ENCODE results near the gene TPCN2.

TPCN2 gene

GRCh38 chr11:69110451-69110850 lies 61.7 kb downstream of the TPCN2 start:
- ChIA-PET POLR2A (no interaction called here), CTCF (no interaction called here)
- no peak for DNase-seq
- Histone ChIP-seq H3K4me1 (ENCODE audit: control extremely low read depth in 1 of 4, control insufficient read depth in 4 of 4, insufficient read depth in 4 of 4, low read length in 3 of 4) (peaks cover 0 to 4% (median 0%) of the 10 kb centered on the region in 4 experiments), H3K36me3 (ENCODE audit: control insufficient read depth in 4 of 4, insufficient read depth in 4 of 4, low read length in 3 of 4) (no peaks in the 10 kb centered on the region), H3K27ac (ENCODE audit: insufficient read depth in 1 of 2, low read depth in 1 of 2, low read length in 2 of 2, poor library complexity in 1 of 2, severe bottlenecking in 2 of 2) (no peak overlapping the region), H3K4me3 (ENCODE audit: control insufficient read depth in 1 of 7, extremely low read depth in 1 of 7, insufficient read depth in 4 of 7, low read depth in 2 of 7, low read length in 6 of 7) (no peak overlapping the region), H3K9me3 (ENCODE audit: control extremely low read depth in 1 of 5, control insufficient read depth in 4 of 5, insufficient read depth in 2 of 5, low read depth in 1 of 5, low read length in 4 of 5) (peaks cover 0 to 5% (median 0%) of the 10 kb centered on the region in 5 experiments), H3K27me3 (replicated peaks in 2 of 5; ENCODE audit: control insufficient read depth in 4 of 5, insufficient read depth in 5 of 5, low read length in 4 of 5) (peaks cover 0 to 2% (median 0%) of the 10 kb centered on the region in 5 experiments)
- 97% methylated on average over 6 of the region's 6 CpGs for WGBS (ENCODE audit: insufficient coverage)

- 99% methylated on average over 18 of the region's 20 CpGs for WGBS (ENCODE audit: insufficient coverage)
- Histone ChIP-seq H3K4me1 (ENCODE audit: control extremely low read depth in 1 of 4, control insufficient read depth in 4 of 4, insufficient read depth in 4 of 4, low read length in 3 of 4) (peaks cover 0 to 1% (median 0%) of the 10 kb centered on the region in 4 experiments), H3K27me3 (replicated peaks in 2 of 5; ENCODE audit: control insufficient read depth in 4 of 5, insufficient read depth in 5 of 5, low read length in 4 of 5) (peaks cover 0 to 2% (median 0%) of the 10 kb centered on the region in 5 experiments), H3K27ac (ENCODE audit: insufficient read depth in 1 of 2, low read depth in 1 of 2, low read length in 2 of 2, poor library complexity in 1 of 2, severe bottlenecking in 2 of 2) (no peak overlapping the region), H3K36me3 (ENCODE audit: control insufficient read depth in 4 of 4, insufficient read depth in 4 of 4, low read length in 3 of 4) (no peaks in the 10 kb centered on the region), H3K4me3 (ENCODE audit: control insufficient read depth in 1 of 7, extremely low read depth in 1 of 7, insufficient read depth in 4 of 7, low read depth in 2 of 7, low read length in 6 of 7) (no peak overlapping the region), H3K9me3 (ENCODE audit: control extremely low read depth in 1 of 5, control insufficient read depth in 4 of 5, insufficient read depth in 2 of 5, low read depth in 1 of 5, low read length in 4 of 5) (peaks cover 0 to 5% (median 0%) of the 10 kb centered on the region in 5 experiments)
- DNase-seq = no peak
- ChIA-PET POLR2A (no interaction called here), CTCF (interaction anchor here (3.5 kb wide), 1 partner anchor 10 kb away, joined by 14 read pairs; no protein-coding TSS in a partner anchor)
These were observed 63.2 kb downstream of the TPCN2 start for GRCh38 chr11:69111624-69112542.

DNA sequence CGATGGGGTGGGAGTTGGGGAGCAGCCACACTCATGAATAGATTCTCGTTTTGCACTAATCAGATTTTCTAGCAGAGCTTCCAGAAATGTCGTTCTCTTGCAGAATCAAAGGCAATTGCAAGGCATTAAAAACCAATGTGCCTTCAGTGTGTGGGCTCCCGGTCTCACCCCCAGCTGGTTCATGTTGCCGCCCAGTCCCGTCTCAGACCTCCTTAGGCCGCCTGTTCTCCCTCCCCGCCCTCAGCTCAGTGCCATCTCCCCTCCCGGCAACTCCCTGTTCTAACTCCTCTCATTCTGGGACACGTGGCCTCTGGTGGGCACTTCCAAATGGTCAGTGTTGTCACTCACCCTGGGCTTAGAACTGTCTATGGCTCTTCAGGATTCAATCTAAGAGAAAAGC lies 64.5 kb downstream of the TPCN2 start:
- no peak for DNase-seq
- Histone ChIP-seq H3K9me3 (ENCODE audit: control extremely low read depth in 1 of 5, control insufficient read depth in 4 of 5, insufficient read depth in 2 of 5, low read depth in 1 of 5, low read length in 4 of 5) (peaks cover 0 to 1% (median 0%) of the 10 kb centered on the region in 5 experiments), H3K4me3 (ENCODE audit: control insufficient read depth in 1 of 7, extremely low read depth in 1 of 7, insufficient read depth in 4 of 7, low read depth in 2 of 7, low read length in 6 of 7) (no peak overlapping the region), H3K27ac (ENCODE audit: insufficient read depth in 1 of 2, low read depth in 1 of 2, low read length in 2 of 2, poor library complexity in 1 of 2, severe bottlenecking in 2 of 2) (no peak overlapping the region), H3K4me1 (ENCODE audit: control extremely low read depth in 1 of 4, control insufficient read depth in 4 of 4, insufficient read depth in 4 of 4, low read length in 3 of 4) (no peaks in the 10 kb centered on the region), H3K36me3 (ENCODE audit: control insufficient read depth in 4 of 4, insufficient read depth in 4 of 4, low read length in 3 of 4) (no peaks in the 10 kb centered on the region), H3K27me3 (replicated peaks in 2 of 5; ENCODE audit: control insufficient read depth in 4 of 5, insufficient read depth in 5 of 5, low read length in 4 of 5) (peaks cover 0 to 2% (median 0%) of the 10 kb centered on the region in 5 experiments)
- ChIA-PET CTCF (interaction anchor here (3.5 kb wide), 1 partner anchor 11 kb away, joined by 14 read pairs; no protein-coding TSS in a partner anchor), POLR2A (no interaction called here)
- WGBS (ENCODE audit: insufficient coverage) = 95% methylated on average over 10 of the region's 10 CpGs

- Histone ChIP-seq H3K4me3 (ENCODE audit: control insufficient read depth in 1 of 7, extremely low read depth in 1 of 7, insufficient read depth in 4 of 7, low read depth in 2 of 7, low read length in 6 of 7) (no peak overlapping the region), H3K36me3 (ENCODE audit: control insufficient read depth in 4 of 4, insufficient read depth in 4 of 4, low read length in 3 of 4) (no peaks in the 10 kb centered on the region), H3K4me1 (ENCODE audit: control extremely low read depth in 1 of 4, control insufficient read depth in 4 of 4, insufficient read depth in 4 of 4, low read length in 3 of 4) (no peaks in the 10 kb centered on the region), H3K9me3 (ENCODE audit: control extremely low read depth in 1 of 5, control insufficient read depth in 4 of 5, insufficient read depth in 2 of 5, low read depth in 1 of 5, low read length in 4 of 5) (no peaks in the 10 kb centered on the region), H3K27me3 (replicated peaks in 2 of 5; ENCODE audit: control insufficient read depth in 4 of 5, insufficient read depth in 5 of 5, low read length in 4 of 5) (peaks cover 0 to 2% (median 0%) of the 10 kb centered on the region in 5 experiments), H3K27ac (ENCODE audit: insufficient read depth in 1 of 2, low read depth in 1 of 2, low read length in 2 of 2, poor library complexity in 1 of 2, severe bottlenecking in 2 of 2) (no peak overlapping the region)
- ChIA-PET POLR2A (no interaction called here), CTCF (interaction anchor here (3.5 kb wide), 1 partner anchor 12 kb away, joined by 14 read pairs; no protein-coding TSS in a partner anchor)
- DNase-seq = no peak
- WGBS (ENCODE audit: insufficient coverage) = 95% methylated on average over 19 of the region's 22 CpGs
These were observed 65.1 kb downstream of the TPCN2 start for GRCh38 chr11:69113646-69114340.

GRCh38 chr11:69114362-69114761 lies 65.6 kb downstream of the TPCN2 start:
- ChIA-PET CTCF (interaction anchor here (1.1 to 3.5 kb wide), 3 partner anchors 9 to 83 kb away, joined by 3 to 14 read pairs (median 3); no protein-coding TSS in a partner anchor), POLR2A (no interaction called here)
- H3K36me3 ChIP-seq (ENCODE audit: control insufficient read depth in 4 of 4, insufficient read depth in 4 of 4, low read length in 3 of 4) = no peaks in the 10 kb centered on the region
- 93% methylated on average over 6 of the region's 6 CpGs for WGBS (ENCODE audit: insufficient coverage)
- peaks cover 0 to 2% (median 0%) of the 10 kb centered on the region in 5 experiments for H3K27me3 ChIP-seq (replicated peaks in 2 of 5; ENCODE audit: control insufficient read depth in 4 of 5, insufficient read depth in 5 of 5, low read length in 4 of 5)
- peaks cover 0 to 2% (median 0%) of the 10 kb centered on the region in 5 experiments for H3K9me3 ChIP-seq (ENCODE audit: control extremely low read depth in 1 of 5, control insufficient read depth in 4 of 5, insufficient read depth in 2 of 5, low read depth in 1 of 5, low read length in 4 of 5)
- no peak overlapping the region for H3K27ac ChIP-seq (ENCODE audit: insufficient read depth in 1 of 2, low read depth in 1 of 2, low read length in 2 of 2, poor library complexity in 1 of 2, severe bottlenecking in 2 of 2)
- H3K4me1 ChIP-seq (ENCODE audit: control extremely low read depth in 1 of 4, control insufficient read depth in 4 of 4, insufficient read depth in 4 of 4, low read length in 3 of 4) = no peaks in the 10 kb centered on the region
- no peak overlapping the region for H3K4me3 ChIP-seq (ENCODE audit: control insufficient read depth in 1 of 7, extremely low read depth in 1 of 7, insufficient read depth in 4 of 7, low read depth in 2 of 7, low read length in 6 of 7)
- DNase-seq = no peak

- WGBS (ENCODE audit: insufficient coverage) = 93% methylated on average over 18 of the region's 21 CpGs
- Histone ChIP-seq H3K27me3 (replicated peaks in 2 of 5; ENCODE audit: control insufficient read depth in 4 of 5, insufficient read depth in 5 of 5, low read length in 4 of 5) (peaks cover 0 to 2% (median 0%) of the 10 kb centered on the region in 5 experiments), H3K4me3 (ENCODE audit: control insufficient read depth in 1 of 7, extremely low read depth in 1 of 7, insufficient read depth in 4 of 7, low read depth in 2 of 7, low read length in 6 of 7) (no peak overlapping the region), H3K36me3 (ENCODE audit: control insufficient read depth in 4 of 4, insufficient read depth in 4 of 4, low read length in 3 of 4) (no peaks in the 10 kb centered on the region), H3K27ac (ENCODE audit: insufficient read depth in 1 of 2, low read depth in 1 of 2, low read length in 2 of 2, poor library complexity in 1 of 2, severe bottlenecking in 2 of 2) (no peak overlapping the region), H3K4me1 (ENCODE audit: control extremely low read depth in 1 of 4, control insufficient read depth in 4 of 4, insufficient read depth in 4 of 4, low read length in 3 of 4) (no peaks in the 10 kb centered on the region), H3K9me3 (ENCODE audit: control extremely low read depth in 1 of 5, control insufficient read depth in 4 of 5, insufficient read depth in 2 of 5, low read depth in 1 of 5, low read length in 4 of 5) (peaks cover 0 to 2% (median 0%) of the 10 kb centered on the region in 5 experiments)
- CTCF ChIA-PET = interaction anchor here (1.1 to 3.5 kb wide), 4 partner anchors 10 to 557 kb away, joined by 3 to 14 read pairs (median 3); no protein-coding TSS in a partner anchor
- no peak for DNase-seq
- POLR2A ChIA-PET = no interaction called here
These were observed 66.2 kb downstream of the TPCN2 start for GRCh38 chr11:69114811-69115523.
